Raji (cell line): ENCODE measurements around the gene ZNF831.

Experiments used
- POLR2A ChIP-seq: IDR thresholded peaks from 2 replicates; pipeline ENCODE4 v1.6.1; 2011; ENCODE audit warnings: low read depth, low read length, control low read depth; ENCODE audit not compliant: insufficient read depth

The ZNF831 gene

DNA sequence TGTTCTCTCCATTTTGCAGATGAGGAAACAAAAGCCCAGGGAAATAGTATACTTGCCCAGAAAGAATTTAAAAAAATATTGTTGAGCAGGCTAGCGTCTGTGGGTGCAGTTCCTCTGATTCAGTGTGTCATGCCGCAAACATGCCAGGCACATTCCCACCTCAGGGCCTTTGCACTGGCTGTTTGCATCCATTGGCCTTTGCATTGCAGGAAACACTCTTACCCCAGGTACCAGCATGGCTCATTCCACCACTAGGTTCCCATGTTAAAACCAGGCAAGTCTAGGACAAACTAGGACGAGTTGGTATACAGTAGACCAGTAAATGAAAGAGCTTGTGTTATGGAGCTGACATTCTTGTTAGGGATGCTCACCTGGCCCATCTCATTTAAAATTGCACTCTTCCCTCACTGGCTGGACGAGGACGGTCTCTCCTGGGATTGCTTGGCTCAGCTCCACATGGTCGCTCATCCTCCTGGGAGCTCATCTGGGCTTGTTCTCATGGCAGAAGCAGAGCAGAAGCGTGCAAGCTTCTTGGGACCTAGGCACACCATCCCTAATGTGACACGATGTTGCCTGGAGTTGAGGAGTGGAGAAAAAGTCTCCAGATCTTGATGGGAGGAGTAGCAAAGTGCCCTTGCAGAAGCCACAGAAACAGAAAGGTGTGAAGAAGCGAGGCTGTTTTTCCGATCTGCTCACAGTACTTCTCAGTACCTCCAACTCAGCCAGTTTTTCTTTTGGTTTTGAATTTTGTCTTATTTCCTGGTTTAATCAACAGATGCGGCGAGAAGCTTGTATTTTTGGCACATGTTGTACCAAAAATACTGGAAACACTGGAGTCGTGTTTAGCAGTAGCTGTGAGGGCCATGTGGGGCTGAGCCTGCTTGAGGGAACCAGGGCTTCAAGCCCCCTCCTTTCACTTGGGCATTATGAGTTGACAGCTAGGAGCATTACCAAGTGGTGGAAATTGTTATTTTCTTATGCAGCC is 13.9 kb downstream of the ZNF831 start:
- TF ChIP-seq POLR2A, result no peak

DNA sequence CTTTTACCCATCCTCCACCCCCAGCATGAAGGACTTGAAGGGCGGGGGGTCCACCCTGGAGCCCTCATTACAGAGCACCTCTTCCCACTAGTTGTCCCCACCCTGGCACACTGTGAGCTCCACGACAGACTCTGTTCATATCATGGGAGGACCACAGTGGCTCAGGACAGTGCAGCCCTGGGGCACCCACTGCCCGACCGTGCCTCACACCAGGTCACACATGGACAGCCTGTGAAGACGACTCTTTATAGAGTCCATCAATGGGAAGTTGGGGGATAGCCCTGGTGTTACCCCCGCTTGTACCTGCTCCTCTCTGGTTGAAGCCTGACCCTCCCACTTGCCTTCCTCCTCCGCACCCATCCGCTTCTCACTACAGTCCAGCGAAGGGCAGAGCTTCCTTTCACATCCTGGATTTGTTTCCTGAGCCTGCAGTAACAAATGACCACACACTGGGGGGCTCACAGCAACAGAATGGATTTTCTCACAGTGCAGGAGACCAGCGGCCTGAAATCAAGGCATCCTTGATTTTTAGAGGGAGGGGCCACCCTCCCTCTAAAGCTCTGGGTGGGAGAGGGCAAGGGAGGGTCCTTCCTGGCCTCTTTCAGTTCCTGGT is 15.5 kb downstream of the ZNF831 start:
- no peak for TF ChIP-seq POLR2A

DNA sequence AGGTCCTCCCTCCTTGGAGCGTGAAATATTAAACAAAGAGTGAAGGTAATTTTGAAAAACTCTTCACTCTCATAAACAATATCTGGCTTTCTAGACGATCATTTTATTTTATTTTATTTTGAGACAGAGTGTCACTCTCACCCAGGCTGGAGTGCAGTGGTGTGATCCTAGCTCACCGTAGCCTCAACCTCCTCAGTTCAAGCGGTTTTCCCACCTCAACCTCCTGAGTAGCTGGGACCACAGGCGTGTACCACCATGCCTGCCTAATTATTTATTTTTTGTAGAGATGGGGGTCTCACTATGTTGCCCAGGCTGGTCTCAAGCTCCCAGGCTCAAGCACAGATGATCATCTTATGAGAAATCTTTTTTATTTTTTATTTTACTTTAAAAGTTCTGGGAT is 16.4 kb downstream of the ZNF831 start:
- TF ChIP-seq POLR2A, result no peak

DNA sequence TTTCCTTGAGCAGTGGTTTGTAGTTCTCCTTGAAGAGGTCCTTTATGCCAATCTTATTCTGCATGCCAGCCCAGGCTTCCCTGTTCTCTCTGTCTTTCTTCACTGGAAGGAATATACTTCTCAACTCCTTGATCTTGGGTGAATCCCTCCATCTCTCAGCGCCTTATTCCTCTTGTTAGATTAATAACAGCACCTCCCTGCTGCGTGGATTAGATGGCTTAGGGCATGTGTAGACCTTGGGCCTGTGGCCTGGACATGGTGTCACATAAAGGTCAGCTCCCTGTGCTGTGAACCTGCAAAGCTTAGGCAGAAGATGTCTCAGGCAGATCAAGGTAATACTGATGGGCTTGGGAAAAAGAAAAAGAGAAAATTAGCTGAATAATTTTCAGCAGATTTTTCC is 18.3 kb downstream of the ZNF831 start:
- no peak for TF ChIP-seq POLR2A

DNA sequence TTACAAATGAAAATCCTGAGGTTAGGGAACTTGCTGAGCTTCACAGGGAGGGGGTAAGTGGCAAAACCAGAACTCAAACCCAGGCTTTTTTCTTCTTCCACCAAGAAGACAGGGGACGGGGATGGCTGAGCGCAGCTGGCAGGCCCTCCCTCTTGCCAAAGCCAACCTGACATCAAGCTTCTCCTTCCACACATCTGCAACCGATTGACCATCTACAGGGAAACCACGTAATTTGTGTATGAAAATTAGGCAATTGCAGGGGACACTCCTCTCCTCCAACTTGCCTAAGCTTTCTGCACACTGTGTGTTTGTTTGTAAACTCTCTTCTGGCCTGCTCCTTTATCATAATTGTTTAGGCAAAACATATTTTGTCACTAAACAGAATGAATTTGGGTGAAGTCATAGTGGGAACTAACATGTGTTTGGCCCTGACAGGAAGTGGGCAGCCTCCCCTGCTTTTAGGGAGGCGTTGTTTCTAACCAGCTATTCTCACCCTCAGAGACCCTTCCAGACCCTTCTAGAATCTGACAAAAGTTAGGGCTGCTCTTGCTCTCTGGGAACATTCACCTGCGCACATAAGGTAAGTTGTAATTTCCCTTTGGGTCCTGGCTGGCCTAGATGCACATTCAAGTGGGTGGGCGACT is 18.9 kb downstream of the ZNF831 start:
- peak; percentile 38; the same call in 1 of the 2 replicates for TF ChIP-seq POLR2A

DNA sequence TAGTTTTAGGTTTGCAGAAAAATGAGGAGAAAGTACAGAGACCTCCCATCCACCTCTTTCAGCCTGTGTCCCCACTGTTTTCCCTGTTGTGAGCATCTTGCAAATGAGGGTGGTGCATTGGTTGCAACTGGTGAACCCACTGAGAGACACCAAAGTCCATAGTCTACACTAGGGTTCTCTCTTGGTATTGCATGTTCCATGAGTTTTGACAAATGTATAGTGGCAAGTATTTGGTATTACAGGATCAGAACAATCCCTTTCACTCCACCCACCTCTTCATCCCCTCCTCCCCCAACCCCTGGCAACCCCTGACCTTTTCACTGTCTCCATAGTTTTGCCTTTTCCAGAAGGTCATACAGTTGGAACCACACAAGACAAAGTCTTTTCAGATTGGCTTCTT is 20.1 kb downstream of the ZNF831 start:
- TF ChIP-seq POLR2A, result no peak

DNA sequence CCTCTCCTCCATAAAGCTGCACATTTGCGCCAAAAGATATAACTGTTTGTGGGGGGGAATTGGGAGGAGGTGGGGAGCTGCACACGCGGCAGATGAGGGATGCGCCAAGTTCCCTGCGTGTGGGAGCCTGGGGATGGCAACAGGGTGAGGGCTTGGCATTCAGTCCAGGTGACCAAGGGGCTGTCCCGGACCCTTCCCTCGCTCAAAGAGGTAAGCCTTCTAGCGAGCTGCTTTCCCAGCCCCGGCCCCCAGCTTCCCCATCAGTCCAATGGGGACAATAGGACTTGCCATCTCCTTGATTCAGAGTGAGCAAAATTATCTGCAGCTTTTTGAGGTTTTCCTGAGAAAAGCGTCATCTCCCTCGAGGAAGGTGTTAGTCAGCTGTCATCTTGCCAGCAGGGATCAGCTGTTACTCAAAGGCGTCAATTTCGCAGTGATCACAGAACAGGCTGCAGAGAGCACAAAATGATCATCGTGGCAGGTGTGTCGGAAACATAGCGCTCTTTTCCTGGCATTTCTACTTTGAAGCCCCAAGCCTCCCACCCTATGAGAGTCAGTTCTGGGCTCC is 21.3 kb downstream of the ZNF831 start:
- no peak for TF ChIP-seq POLR2A

DNA sequence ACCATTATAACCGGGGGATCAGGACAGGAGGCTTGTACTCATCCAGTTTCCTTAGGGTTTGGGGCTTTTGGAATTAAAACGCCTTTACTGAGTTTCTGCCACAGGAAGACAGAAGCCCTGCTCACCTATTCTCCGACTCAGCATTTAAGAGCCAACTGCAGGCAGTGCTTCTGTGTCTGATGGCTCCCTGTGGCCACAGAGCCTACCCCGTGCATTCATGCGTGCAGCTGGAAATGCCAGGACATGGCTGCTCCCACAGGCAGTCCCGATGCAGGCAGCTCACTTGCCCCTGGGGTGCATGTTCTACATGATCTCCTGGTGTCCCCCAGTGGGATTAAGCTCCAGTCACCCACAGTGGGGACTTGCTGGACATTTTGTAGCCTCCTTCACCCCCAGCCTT is 22.2 kb downstream of the ZNF831 start:
- no peak for TF ChIP-seq POLR2A

DNA sequence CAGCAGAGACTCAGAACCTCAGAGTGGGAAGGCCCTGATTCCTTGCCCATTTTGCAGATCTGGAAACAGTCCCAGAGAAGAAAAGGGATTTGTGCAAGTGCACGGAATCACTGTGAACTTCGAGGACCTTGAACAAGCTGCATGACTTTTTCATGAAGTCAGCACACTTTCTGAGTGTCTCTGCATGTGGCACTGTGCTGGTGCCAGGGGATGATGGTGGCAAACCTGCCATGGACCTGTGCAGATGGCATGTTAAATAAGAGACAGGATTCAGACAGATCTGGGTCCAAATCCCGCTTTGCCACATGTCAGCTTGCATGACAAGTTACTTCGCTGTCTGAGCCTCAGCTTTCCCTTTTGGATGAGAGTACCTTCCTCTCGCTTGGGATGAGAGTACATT is 26.8 kb downstream of the ZNF831 start:
- TF ChIP-seq POLR2A, result no peak

DNA sequence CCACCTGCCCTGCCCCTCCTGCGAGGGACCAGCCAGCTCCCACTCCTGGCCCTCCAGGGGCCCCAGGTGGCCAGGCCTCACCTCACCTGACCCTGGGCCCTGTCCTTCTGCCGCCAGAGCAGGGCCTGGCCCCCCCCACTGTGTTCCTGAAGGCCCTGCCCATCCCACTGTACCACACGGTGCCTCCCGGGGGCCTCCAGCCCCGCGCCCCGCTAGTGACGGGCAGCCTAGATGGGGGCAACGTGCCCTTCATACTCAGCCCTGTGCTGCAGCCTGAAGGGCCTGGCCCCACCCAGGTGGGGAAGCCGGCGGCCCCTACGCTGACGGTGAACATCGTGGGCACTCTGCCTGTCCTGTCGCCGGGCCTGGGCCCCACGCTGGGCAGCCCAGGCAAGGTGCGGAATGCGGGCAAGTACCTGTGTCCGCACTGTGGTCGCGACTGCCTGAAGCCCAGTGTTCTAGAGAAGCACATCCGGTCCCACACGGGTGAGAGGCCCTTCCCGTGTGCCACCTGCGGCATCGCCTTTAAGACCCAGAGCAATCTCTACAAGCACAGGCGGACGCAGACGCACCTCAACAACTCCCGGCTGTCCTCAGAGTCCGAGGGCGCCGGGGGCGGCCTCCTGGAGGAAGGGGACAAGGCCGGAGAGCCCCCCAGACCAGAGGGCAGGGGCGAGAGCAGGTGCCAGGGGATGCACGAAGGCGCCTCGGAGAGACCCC is 27.6 kb downstream of the ZNF831 start:
- no peak for TF ChIP-seq POLR2A

DNA sequence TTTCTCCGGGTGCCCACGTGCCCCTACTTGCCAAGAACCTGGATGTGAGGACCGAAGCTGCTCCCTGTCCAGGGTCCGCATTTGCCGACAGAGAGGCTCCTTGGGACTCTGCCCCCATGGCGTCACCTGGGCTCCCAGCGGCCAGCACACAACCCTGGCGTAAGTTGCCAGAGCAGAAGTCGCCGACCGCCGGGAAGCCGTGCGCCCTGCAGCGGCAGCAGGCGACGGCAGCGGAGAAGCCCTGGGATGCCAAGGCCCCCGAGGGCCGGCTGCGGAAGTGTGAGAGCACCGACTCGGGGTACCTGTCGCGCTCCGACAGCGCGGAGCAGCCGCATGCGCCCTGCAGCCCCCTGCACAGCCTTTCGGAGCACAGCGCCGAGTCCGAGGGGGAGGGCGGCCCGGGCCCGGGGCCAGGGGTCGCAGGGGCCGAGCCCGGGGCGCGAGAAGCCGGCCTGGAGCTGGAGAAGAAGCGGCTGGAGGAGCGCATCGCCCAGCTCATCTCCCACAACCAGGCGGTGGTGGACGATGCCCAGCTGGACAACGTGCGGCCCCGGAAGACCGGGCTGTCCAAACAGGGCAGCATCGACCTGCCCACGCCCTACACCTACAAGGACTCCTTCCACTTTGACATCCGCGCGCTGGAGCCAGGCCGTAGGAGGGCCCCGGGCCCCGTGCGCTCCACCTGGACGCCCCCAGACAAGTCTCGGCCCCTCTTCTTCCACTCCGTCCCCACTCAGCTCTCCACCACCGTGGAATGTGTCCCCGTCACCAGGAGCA is 28.3 kb downstream of the ZNF831 start:
- TF ChIP-seq POLR2A, result no peak

DNA sequence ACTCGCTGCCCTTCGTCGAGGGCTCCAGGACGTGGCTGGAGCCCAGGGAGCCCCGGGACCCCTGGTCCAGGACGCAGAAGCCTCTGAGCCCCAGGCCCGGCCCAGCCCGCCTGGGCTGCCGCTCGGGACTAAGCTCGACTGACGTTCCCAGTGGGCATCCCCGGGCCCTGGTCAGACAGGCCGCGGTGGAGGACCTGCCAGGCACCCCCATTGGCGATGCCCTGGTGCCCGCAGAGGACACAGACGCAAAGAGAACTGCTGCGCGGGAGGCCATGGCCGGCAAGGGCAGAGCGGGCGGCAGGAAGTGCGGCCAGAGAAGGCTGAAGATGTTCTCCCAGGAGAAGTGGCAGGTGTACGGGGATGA is 28.9 kb downstream of the ZNF831 start:
- TF ChIP-seq POLR2A, result no peak

DNA sequence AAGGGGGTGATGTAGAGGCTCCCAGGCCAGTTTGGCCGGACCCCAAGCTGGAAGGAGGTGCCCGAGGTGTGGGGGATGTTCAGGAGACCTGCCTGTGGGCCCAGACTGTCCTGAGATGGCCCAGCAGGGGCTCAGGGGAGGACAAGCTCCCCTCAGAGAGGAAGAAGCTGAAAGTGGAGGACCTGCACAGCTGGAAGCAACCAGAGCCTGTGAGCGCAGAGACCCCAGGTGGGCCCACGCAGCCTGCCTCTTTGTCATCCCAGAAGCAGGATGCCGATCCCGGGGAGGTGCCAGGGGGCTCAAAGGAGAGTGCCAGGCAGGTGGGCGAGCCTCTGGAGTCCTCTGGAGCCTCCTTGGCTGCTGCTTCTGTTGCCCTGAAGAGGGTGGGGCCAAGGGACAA is 29.7 kb downstream of the ZNF831 start:
- TF ChIP-seq POLR2A, result no peak
